Measurements from ENCODE around the gene IL36G. TPM values are rescaled to one million over a fixed set of nuclear protein-coding genes. Genes with fewer than 3 reads are reported as not detected.

IL36G gene
- total RNA-seq, 1 experiment from 2014 or later: not detected

DNA sequence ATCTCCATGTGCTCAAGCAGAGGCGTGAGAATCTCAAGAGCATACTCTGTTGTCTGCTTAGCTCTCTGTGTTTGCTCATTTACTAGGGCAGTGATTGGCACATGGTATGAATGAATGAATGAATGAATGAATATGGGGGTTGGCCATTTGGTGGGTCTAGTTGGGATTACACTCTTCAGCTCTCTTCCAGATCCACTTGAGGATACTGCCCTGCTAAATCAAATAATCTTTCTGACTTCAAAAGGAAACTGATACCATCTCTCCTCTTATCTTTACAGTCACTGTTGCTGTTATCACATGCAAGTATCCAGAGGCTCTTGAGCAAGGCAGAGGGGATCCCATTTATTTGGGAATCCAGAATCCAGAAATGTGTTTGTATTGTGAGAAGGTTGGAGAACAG is 1.9 kb downstream of the IL36G start:
- intact Hi-C loops (cut with micrococcal nuclease): no loop called here
- no peak for DNase-seq (ENCODE audit: unreplicated experiment)
- Mint-ChIP-seq H3K27ac (ENCODE audit: low read depth, unreplicated experiment) (no peak overlapping the region), H3K36me3 (ENCODE audit: insufficient read depth, unreplicated experiment) (no peaks in the 10 kb centered on the region), H3K4me3 (ENCODE audit: unreplicated experiment) (no peak overlapping the region), H3K9me3 (ENCODE audit: unreplicated experiment) (no peaks in the 10 kb centered on the region), H3K4me1 (ENCODE audit: insufficient read depth, unreplicated experiment) (no peaks in the 10 kb centered on the region), H3K27me3 (ENCODE audit: insufficient read depth, unreplicated experiment) (peaks cover 11% of the 10 kb centered on the region)
- POLR2A ChIA-PET: interaction anchor here (0.7 kb wide), 1 partner anchor 137 kb away, joined by 3 read pairs; no protein-coding TSS in a partner anchor
- BruUV-seq (replicated peaks): no TSS peak
- TF ChIP-seq, protein P1, sequence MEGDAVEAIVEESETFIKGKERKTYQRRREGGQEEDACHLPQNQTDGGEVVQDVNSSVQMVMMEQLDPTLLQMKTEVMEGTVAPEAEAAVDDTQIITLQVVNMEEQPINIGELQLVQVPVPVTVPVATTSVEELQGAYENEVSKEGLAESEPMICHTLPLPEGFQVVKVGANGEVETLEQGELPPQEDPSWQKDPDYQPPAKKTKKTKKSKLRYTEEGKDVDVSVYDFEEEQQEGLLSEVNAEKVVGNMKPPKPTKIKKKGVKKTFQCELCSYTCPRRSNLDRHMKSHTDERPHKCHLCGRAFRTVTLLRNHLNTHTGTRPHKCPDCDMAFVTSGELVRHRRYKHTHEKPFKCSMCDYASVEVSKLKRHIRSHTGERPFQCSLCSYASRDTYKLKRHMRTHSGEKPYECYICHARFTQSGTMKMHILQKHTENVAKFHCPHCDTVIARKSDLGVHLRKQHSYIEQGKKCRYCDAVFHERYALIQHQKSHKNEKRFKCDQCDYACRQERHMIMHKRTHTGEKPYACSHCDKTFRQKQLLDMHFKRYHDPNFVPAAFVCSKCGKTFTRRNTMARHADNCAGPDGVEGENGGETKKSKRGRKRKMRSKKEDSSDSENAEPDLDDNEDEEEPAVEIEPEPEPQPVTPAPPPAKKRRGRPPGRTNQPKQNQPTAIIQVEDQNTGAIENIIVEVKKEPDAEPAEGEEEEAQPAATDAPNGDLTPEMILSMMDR (IDR thresholded peaks at IDR 0.05; ENCODE audit: unreplicated experiment): no peak
- CTCF ChIA-PET: interaction anchor here (0.8 to 1.1 kb wide), 2 partner anchors 150 to 159 kb away, joined by 3 to 6 read pairs; no protein-coding TSS in a partner anchor

DNA sequence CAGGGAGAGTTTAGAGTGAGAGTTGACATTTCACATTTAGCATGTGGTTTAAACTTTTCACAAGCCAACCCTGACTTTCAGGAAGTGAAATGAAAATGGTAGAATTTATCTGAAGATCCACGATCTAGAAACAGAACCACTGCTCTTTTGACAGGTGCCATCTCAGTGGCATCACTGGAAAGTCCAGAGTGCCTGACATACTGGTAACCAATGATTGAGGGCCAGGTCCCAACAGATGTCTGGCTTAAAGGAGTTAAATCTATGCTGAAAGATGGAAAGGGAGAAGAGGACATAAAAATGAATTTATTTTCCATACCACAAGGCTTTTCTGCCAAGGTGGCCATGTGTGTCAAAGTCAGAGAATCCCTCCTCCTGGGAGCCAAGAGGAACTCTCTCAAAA is 2.7 kb downstream of the IL36G start:
- ChIA-PET POLR2A (no interaction called here), CTCF (no interaction called here)
- BruUV-seq (replicated peaks): no TSS peak
- Mint-ChIP-seq H3K27me3 (ENCODE audit: insufficient read depth, unreplicated experiment) (peaks cover 11% of the 10 kb centered on the region), H3K9me3 (ENCODE audit: unreplicated experiment) (no peaks in the 10 kb centered on the region), H3K27ac (ENCODE audit: low read depth, unreplicated experiment) (no peak overlapping the region), H3K4me3 (ENCODE audit: unreplicated experiment) (no peak overlapping the region), H3K36me3 (ENCODE audit: insufficient read depth, unreplicated experiment) (no peaks in the 10 kb centered on the region), H3K4me1 (ENCODE audit: insufficient read depth, unreplicated experiment) (no peaks in the 10 kb centered on the region)
- DNase-seq (ENCODE audit: unreplicated experiment): no peak
- TF ChIP-seq, protein P1 (IDR thresholded peaks at IDR 0.05; ENCODE audit: unreplicated experiment): no peak
- intact Hi-C loops (cut with micrococcal nuclease): no loop called here

DNA sequence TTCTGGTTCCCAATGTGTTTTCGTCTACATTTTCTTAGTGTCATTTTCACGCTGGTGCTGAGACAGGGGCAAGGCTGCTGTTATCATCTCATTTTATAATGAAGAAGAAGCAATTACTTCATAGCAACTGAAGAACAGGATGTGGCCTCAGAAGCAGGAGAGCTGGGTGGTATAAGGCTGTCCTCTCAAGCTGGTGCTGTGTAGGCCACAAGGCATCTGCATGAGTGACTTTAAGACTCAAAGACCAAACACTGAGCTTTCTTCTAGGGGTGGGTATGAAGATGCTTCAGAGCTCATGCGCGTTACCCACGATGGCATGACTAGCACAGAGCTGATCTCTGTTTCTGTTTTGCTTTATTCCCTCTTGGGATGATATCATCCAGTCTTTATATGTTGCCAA is 7.3 kb downstream of the IL36G start:
- TF ChIP-seq, protein P1 (IDR thresholded peaks at IDR 0.05; ENCODE audit: unreplicated experiment): no peak
- Mint-ChIP-seq H3K27me3 (ENCODE audit: insufficient read depth, unreplicated experiment) (no peaks in the 10 kb centered on the region), H3K4me1 (ENCODE audit: insufficient read depth, unreplicated experiment) (no peaks in the 10 kb centered on the region), H3K36me3 (ENCODE audit: insufficient read depth, unreplicated experiment) (no peaks in the 10 kb centered on the region), H3K4me3 (ENCODE audit: unreplicated experiment) (no peak overlapping the region), H3K27ac (ENCODE audit: low read depth, unreplicated experiment) (no peak overlapping the region), H3K9me3 (ENCODE audit: unreplicated experiment) (no peaks in the 10 kb centered on the region)
- DNase-seq (ENCODE audit: unreplicated experiment): no peak
- CTCF ChIA-PET: interaction anchor here (1.0 to 1.1 kb wide), 2 partner anchors 18 to 26 kb away, joined by 3 to 4 read pairs; no protein-coding TSS in a partner anchor
- POLR2A ChIA-PET: no interaction called here
- BruUV-seq (replicated peaks): no TSS peak
- intact Hi-C loops (cut with micrococcal nuclease): no loop called here

GRCh38 chr2:112989611-112990010 is 11.8 kb downstream of the IL36G start:
- TF ChIP-seq, protein P1 (IDR thresholded peaks at IDR 0.05; ENCODE audit: unreplicated experiment): no peak
- CTCF ChIA-PET: no interaction called here
- peaks cover 19% of the 10 kb centered on the region for H3K27me3 Mint-ChIP-seq (ENCODE audit: insufficient read depth, unreplicated experiment)
- no peaks in the 10 kb centered on the region for H3K4me1 Mint-ChIP-seq (ENCODE audit: insufficient read depth, unreplicated experiment)
- no peaks in the 10 kb centered on the region for H3K36me3 Mint-ChIP-seq (ENCODE audit: insufficient read depth, unreplicated experiment)
- H3K4me3 Mint-ChIP-seq (ENCODE audit: unreplicated experiment): no peak overlapping the region
- POLR2A ChIA-PET: no interaction called here
- peaks cover 17% of the 10 kb centered on the region for H3K9me3 Mint-ChIP-seq (ENCODE audit: unreplicated experiment)
- no peak overlapping the region for H3K27ac Mint-ChIP-seq (ENCODE audit: low read depth, unreplicated experiment)
- BruUV-seq (replicated peaks): no TSS peak
- DNase-seq (ENCODE audit: unreplicated experiment): no peak
- intact Hi-C loops (cut with micrococcal nuclease): no loop called here

Data from MCF 10A (cell line).